IPS-NIHi7 (cell line): ENCODE data around the gene TRIM54.
"Not testable (repeated sequence)": the region's sequence is repeated elsewhere in the genome, so short reads cannot be mapped to it uniquely, and the experiment has no call there.

Experiments used
- DNase-seq: peaks from one replicate; pipeline ENCODE4 v3.0.0; 2012; ENCODE audit warnings: mixed read lengths; ENCODE audit errors: extremely low spot score

TRIM54 gene

GRCh38 chr2:27312152-27312551, 29.9 kb downstream of the TRIM54 start:
- DNase-seq: no peak

GRCh38 chr2:27313882-27314645, 31.8 kb downstream of the TRIM54 start:
- no peak for DNase-seq

- DNase-seq: no peak
These were observed 32.5 kb downstream of the TRIM54 start for GRCh38 chr2:27314709-27315108.

- no peak for DNase-seq
These were observed 32.9 kb downstream of the TRIM54 start for GRCh38 chr2:27315122-27315521.

GRCh38 chr2:27316655-27317412, 34.6 kb downstream of the TRIM54 start:
- no peak for DNase-seq

GRCh38 chr2:27319839-27320238, 37.6 kb downstream of the TRIM54 start:
- DNase-seq: not testable (repeated sequence)

- DNase-seq: peak; percentile 73
These were observed 38.8 kb downstream of the TRIM54 start for GRCh38 chr2:27320958-27321543.

GRCh38 chr2:27322301-27322765, 40.1 kb downstream of the TRIM54 start:
- DNase-seq: no peak

GRCh38 chr2:27322766-27323595, 40.8 kb downstream of the TRIM54 start, which contains the start of gene MPV17:
Gene MPV17, minus strand, starts transcription at chr2:27323097. Its CDS starts 580 bp downstream, at chr2:27322517.
- peak; percentile 99 for DNase-seq

- DNase-seq: no peak
These were observed 41.5 kb downstream of the TRIM54 start for GRCh38 chr2:27323596-27324285.

GRCh38 chr2:27324720-27325119, 42.5 kb downstream of the TRIM54 start:
- no peak for DNase-seq

GRCh38 chr2:27335311-27335710, 53.1 kb downstream of the TRIM54 start:
- DNase-seq: no peak

GRCh38 chr2:27336173-27336572, 53.9 kb downstream of the TRIM54 start:
- no peak for DNase-seq

GRCh38 chr2:27347641-27348040, 65.4 kb downstream of the TRIM54 start:
- no peak for DNase-seq

GRCh38 chr2:27350106-27350693, 68.0 kb downstream of the TRIM54 start:
- DNase-seq: no peak

- no peak for DNase-seq
These were observed 69.8 kb downstream of the TRIM54 start for GRCh38 chr2:27351802-27352598.

- not testable (repeated sequence) for DNase-seq
These were observed 71.1 kb downstream of the TRIM54 start for GRCh38 chr2:27353386-27353761.

- DNase-seq: no peak
These were observed 71.8 kb downstream of the TRIM54 start for GRCh38 chr2:27353762-27354596.

- DNase-seq: no peak
These were observed 72.3 kb downstream of the TRIM54 start for GRCh38 chr2:27354597-27354927.
